HT-29 (cell line): ENCODE measurements around the gene ARHGAP29. TPM values are rescaled to one million over a fixed set of nuclear protein-coding genes. Genes with fewer than 3 reads are reported as not detected.

Experiments
- DNase-seq: peaks from one replicate; pipeline ENCODE4 v3.0.0-alpha.2; 2015; ENCODE audit warnings: low spot score
- total RNA-seq: library from RNA; depleted of rRNA; stranded (reverse); fragments of >200 nt; shearing (Covaris generic); gene quantifications from 2 replicates; pipeline ENCODE4 v1.2.3, GENCODE V29; 2014

Gene ARHGAP29
- total RNA-seq, 1 experiment from 2014 or later, result 18.6 TPM

GRCh38 chr1:94260635-94261387 lies 23.4 kb upstream of the ARHGAP29 start:
- DNase-seq, result no peak

DNA sequence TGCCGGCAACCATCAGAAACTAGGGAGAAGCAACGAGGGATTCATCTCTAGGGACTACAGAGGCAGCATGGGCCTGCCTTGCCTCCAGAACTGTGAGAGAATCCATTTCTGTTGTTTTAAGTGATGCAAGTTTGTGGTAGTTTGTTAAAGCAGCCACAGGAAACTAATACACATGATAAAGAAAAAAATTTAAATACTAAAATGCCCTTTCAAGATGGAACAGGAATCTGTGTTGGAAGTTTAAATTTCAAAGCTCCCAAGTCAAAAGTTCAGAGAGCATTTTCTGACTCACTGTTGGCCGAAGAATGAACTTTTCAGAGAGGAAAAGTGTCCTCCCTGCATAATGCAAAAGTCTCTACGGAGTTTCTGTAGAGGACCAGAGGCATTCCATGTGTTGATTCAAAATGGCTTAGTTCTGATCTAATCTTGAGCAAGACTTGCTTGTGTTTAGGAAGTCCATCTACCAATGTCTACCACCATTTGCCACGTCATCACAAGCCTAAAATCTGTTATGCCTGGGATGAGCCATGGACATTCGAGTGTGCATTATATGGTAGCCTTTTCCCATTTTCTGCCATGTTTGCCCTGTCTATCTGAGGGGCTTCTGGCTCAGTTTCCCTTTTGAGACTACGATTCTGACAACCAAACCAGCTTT lies 22.4 kb upstream of the ARHGAP29 start:
- peak; percentile 8 for DNase-seq

DNA sequence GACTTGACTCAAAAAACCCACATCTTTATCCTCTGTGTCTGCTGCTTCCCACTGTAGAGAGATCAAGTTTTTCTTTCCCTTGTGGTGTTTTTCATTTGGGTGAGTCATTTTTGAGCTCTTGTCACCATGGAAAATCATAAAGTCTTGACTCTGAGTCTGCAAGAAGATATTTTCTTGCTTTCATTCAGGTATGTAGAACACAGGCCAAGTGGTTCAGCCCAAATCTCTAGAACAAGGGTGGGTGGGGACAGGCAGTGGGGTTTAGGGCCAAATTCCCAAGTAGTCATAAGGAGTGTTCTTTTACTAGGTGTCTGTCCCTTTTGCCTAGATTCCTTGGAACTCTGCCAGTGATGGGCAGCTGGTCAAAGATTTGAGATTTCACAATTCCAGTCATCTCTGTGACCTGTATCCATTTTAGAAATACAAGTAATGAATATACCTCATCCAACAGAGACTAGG lies 21.5 kb upstream of the ARHGAP29 start:
- DNase-seq, result peak; percentile 92

- DNase-seq, result peak; percentile 2
These were observed 20.1 kb upstream of the ARHGAP29 start for GRCh38 chr1:94257444-94257843.

GRCh38 chr1:94255476-94255875 lies 18.1 kb upstream of the ARHGAP29 start:
- DNase-seq, result peak; percentile 24

DNA sequence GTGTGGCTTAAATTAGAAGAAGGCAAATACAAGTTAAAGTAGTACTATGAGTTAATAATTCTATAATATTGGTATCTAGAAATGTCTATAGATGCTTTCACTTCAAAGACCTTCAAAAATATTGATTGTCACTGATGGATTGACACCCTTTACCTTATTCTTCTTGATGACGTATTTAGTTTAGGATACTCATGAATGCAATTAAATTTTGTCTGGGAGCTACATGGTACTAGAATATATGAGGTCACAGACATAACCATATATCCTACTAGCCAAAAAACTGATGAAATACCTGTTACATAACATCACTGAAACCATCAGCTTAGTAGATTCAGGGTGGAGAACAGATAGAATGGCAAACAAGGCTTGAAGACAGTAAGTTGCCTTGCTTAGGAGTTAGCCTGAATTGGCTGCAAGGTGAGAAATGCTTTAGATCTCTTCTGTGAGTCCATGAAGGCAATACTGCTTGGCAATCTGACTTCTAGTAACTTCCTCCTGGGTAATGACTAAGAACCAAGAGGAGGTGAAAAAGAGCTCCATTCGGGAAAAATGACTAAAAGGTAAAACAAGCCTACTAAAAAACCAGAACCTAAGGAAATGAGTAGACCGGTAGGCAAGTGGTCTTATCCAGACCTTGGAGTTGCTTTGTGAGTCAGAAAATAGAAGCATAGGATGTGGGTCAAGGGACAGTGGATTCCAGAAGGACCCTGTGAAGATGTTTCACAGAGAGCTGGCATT lies 16.9 kb upstream of the ARHGAP29 start:
- peak; percentile 19 for DNase-seq

DNA sequence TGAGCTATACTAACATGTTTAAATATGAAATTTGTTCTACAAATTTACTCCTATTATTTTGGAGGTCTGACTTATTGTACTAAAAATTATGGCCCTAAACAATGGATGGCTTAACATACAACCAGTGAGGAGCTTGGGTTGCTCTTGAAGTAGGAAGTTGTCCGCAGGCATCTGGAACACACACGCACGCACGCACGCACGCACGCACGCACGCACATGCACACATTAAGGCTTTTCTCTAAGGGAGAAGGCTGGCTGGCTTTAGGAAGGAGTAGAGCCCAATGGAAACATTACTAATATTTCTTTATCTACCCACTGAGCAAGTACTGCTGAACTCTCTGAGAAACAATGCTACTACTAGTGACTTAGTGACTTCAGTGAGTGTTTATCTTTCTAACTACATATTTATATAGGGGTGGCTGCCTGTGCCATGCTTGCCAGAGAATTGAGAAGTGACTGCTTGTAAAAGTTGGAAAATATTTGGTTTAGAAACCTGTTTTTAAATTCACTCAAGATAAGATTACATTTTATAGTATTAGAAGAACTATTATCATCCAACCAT lies 16.2 kb upstream of the ARHGAP29 start:
- peak; percentile 37 for DNase-seq

DNA sequence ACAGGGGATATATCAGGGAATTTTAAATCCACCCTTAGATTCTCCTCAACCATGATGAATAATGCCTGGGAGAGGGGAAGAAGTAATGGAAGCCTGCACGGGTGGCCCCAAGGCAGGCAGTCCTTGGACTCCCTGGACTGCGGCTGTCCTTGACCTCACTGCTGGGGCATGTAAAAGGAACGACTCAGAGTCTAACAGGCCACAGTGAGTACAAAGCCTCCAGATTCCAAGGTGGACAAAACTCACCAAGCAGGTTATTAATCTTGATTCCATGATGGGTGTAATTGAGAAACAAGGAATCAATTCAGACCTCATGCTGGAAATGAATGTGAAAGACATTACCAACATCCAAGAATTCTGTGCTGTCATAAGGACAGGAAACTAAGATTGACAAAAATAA lies 13.0 kb upstream of the ARHGAP29 start:
- peak; percentile 83 for DNase-seq

DNA sequence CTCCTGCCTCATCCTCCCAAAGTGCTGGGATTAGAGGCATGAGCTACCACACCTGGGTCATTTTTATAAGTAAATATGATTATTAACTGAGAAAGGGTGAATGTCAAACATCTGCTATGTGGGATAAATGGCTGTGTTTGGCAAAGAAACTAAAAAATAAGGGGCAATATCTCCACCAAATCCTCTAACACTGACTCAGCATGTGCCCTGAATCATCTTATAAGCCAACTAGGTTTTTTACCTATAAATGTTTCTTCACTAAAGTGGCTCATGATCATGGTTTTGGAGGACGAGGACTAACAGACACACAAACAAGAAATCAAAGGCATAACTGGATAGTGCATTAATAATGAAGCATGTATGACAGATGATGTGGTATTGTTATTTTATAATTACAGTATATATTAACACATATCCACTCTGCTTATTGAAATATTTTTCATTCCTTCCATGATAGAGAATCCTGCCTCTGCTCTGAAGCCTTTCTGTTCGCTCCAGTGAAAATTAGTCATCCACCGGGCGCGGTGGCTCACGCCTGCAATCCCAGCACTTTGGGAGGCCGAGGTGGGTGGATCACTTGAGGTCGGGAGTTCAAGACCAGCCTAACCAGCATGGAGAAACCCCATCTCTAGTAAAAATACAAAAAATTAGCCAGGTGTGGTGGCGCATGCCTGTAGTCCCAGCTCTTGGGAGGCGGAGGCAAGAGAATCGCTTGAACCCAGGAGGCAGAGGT lies 11.7 kb upstream of the ARHGAP29 start:
- no peak for DNase-seq

GRCh38 chr1:94247138-94248094 lies 10.0 kb upstream of the ARHGAP29 start:
- peak; percentile 90 for DNase-seq

GRCh38 chr1:94246692-94247137 lies 9.3 kb upstream of the ARHGAP29 start:
- peak; percentile 72 for DNase-seq

- peak; percentile 59 for DNase-seq
These were observed 8.5 kb upstream of the ARHGAP29 start for GRCh38 chr1:94245747-94246438.

DNA sequence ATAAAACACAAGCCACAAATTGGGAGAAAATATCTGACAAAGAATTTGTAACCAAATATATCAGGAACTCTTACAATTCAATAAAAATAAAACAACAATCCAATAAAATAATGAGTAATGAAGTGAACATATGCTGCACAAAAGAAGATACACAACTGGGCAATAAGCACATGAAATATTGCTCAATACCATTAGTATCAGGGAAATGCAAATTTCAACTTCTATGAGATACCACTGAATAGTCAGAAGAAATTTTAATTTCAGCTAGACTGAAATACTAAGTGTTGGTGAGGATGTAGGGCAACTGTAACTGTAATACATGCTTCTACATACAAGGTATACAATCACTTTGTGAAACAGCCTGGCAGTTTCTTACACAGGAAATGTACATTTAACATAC lies 7.4 kb upstream of the ARHGAP29 start:
- DNase-seq, result no peak

GRCh38 chr1:94243665-94244064 lies 6.3 kb upstream of the ARHGAP29 start:
- DNase-seq, result no peak

GRCh38 chr1:94240822-94241221 lies 3.4 kb upstream of the ARHGAP29 start:
- DNase-seq, result peak; percentile 16

DNA sequence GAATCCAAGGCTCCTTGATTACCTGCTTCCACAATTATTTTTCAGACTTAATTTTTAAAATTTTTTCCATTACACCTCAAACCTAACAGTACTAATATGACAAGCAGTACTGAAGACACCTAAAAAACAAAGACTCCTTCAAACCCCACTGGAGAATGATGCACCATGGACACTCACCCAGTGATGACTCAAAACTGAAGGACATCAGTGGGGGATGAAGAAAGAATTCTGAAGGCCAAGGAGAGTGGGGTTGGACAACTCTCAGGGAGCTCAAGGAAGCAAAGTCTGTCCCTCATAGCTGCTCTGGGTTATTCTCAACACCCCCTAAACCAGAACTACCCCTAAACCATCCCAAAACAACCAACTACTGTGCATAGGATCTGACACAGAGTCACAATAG lies 2.4 kb upstream of the ARHGAP29 start:
- DNase-seq, result no peak

- DNase-seq, result no peak
These were observed 1.7 kb upstream of the ARHGAP29 start for GRCh38 chr1:94239051-94239450.

GRCh38 chr1:94236630-94237290 lies 624 bp downstream of the ARHGAP29 start:
- peak; percentile 79 for DNase-seq

DNA sequence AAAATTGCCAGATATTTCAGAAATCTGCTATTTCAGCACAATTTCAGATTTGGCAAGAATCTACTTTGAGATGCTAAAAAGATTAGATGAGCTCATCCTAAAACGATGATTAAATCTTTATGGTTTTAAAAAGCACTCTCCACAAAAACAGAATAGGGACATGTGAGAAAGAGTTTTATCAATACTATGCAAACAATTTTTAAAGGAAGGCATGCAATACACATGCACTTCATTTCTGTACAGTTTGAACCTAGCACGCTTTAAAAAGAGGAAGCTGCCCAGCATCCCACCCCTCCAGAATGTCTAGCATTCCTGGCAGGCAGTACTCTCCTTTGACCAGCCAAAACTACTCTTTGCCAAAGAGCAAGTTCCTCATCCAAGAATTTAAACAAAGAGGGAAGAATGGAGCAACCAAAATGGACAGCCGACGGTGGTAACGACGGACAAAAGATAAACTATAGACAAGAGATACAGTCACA lies 1.3 kb downstream of the ARHGAP29 start:
- no peak for DNase-seq
